Measurements from ENCODE around the gene ZBTB18. TPM values are rescaled to one million over a fixed set of nuclear protein-coding genes. Genes with fewer than 3 reads are reported as not detected.
"Not testable (repeated sequence)": the region's sequence is repeated elsewhere in the genome, so short reads cannot be mapped to it uniquely, and the experiment has no call there.

ZBTB18 gene
- 5.5 TPM in 2 replicates for total RNA-seq

- Mint-ChIP-seq H3K27ac (peak within 1 kb of the TSS; percentile 93), H3K4me1 (peaks cover 30% of the 10 kb centered on the region), H3K36me3 (ENCODE audit: low read depth) (peaks cover 6% of the 10 kb centered on the region), H3K27me3 (peaks cover 28% of the 10 kb centered on the region), H3K9me3 (no peaks in the 10 kb centered on the region), H3K4me3 (peak within 1 kb of the TSS; percentile 92)
- DNase-seq: peak; percentile 56
- intact Hi-C loops (cut with micrococcal nuclease): no loop called here
Measured at GRCh38 chr1:244050835-244051444, at the start of gene ZBTB18. Gene ZBTB18, plus strand, starts transcription at chr1:244051283. Its CDS starts 149 bp downstream, at chr1:244051432.

DNA sequence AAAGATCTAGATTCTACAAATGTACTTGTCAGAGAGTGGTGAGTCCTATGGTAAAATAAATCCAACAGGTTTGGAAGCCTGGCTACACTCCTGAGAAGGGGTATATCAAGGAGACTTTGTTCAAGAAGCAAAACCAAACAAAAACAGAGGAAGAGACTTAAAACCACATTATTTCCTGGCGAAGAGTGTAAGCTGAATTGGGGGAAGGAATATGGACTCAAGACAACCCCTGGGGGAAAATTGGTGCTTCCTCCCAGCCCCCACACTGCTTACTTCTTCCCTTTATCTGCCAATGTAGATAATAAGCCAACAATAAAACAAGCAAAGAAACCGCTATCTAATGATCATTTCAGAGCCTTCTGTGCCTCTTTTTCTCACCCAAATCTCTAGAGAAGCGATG is 48.4 kb upstream of the ZBTB18 start:
- no peaks in the 10 kb centered on the region for H3K9me3 Mint-ChIP-seq
- no peaks in the 10 kb centered on the region for H3K36me3 Mint-ChIP-seq (ENCODE audit: low read depth)
- peaks cover 11% of the 10 kb centered on the region for H3K4me1 Mint-ChIP-seq
- H3K27ac Mint-ChIP-seq: no peak overlapping the region
- peak overlapping the region; percentile 6 for H3K4me3 Mint-ChIP-seq
- no peaks in the 10 kb centered on the region for H3K27me3 Mint-ChIP-seq
- intact Hi-C loops (cut with micrococcal nuclease): no loop called here
- no peak for DNase-seq

GRCh38 chr1:244005455-244005854 is 45.6 kb upstream of the ZBTB18 start:
- Mint-ChIP-seq H3K4me1 (peaks cover 13% of the 10 kb centered on the region), H3K27ac (no peak overlapping the region), H3K27me3 (no peaks in the 10 kb centered on the region), H3K9me3 (no peaks in the 10 kb centered on the region), H3K4me3 (no peak overlapping the region), H3K36me3 (ENCODE audit: low read depth) (no peaks in the 10 kb centered on the region)
- DNase-seq: no peak
- intact Hi-C loops (cut with micrococcal nuclease): no loop called here

DNA sequence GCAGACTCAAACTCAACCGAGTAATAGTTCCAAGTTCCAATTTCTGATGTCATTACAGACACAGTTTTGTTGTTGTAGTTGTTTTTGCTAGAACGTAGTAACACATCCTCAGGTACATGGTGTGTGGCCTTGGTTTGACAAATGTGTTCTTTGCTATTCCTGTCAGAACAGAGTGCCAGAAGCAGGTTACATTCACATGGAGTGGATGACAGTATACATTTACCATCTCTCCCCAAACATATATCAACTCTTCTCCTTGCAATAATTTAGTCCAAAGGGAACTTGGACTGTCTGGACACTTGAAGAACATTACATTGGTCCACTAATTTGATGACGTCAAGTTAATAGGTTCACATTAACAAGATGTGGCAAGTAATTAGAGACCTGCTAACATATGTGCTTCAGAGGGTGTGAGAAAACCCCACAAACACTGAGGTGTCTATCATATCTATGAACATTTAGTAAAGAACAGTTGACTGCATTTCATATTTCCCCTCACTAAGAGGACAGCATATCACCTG is 44.6 kb upstream of the ZBTB18 start:
- peaks cover 14% of the 10 kb centered on the region for H3K4me1 Mint-ChIP-seq
- no peaks in the 10 kb centered on the region for H3K36me3 Mint-ChIP-seq (ENCODE audit: low read depth)
- H3K4me3 Mint-ChIP-seq: no peak overlapping the region
- H3K27me3 Mint-ChIP-seq: no peaks in the 10 kb centered on the region
- DNase-seq: no peak
- intact Hi-C loops (cut with micrococcal nuclease): no loop called here
- no peak overlapping the region for H3K27ac Mint-ChIP-seq
- no peaks in the 10 kb centered on the region for H3K9me3 Mint-ChIP-seq

DNA sequence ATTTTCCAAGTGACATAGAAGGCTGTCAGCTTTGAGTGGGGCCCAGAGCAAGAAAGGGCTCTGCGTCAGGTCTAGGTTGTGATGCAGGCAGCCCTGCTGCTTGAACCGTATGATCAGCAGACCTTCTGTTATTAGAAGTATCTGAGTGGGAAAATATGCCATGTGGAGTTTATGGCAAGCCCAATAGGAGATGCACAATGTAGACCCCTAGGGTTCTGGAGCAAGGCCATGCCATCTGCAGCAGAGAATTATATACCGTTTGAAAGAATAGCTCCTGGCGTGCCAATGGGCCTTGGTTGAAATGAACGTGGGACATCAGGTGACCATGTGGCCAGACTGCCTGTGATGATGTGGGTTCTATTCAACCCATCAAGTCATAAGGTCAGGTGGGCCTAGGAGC is 44.1 kb upstream of the ZBTB18 start:
- no peaks in the 10 kb centered on the region for H3K36me3 Mint-ChIP-seq (ENCODE audit: low read depth)
- H3K9me3 Mint-ChIP-seq: no peaks in the 10 kb centered on the region
- no peak overlapping the region for H3K27ac Mint-ChIP-seq
- intact Hi-C loops (cut with micrococcal nuclease): no loop called here
- H3K4me1 Mint-ChIP-seq: peaks cover 13% of the 10 kb centered on the region
- DNase-seq: no peak
- no peak overlapping the region for H3K4me3 Mint-ChIP-seq
- no peaks in the 10 kb centered on the region for H3K27me3 Mint-ChIP-seq

DNA sequence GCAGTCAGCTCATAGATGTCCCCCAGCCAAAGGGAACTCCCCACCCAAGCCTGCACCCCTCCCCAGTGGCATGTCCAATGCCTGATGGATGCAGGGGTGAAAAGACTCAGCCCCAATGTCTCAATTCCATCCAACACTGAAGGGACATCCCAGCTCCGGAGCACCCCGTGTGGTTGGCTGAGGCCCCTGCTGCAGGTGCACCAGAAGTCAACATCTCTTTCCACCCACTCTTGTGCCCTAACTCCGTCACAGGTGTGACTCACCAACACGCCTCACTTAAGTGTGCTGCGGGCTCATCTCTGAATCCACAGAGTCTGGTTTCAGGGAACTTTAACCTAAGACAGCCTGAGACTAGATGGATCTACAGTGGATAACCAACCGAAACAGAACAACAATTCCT is 40.9 kb upstream of the ZBTB18 start:
- H3K27ac Mint-ChIP-seq: no peak overlapping the region
- H3K4me3 Mint-ChIP-seq: no peak overlapping the region
- peaks cover 4% of the 10 kb centered on the region for H3K4me1 Mint-ChIP-seq
- H3K9me3 Mint-ChIP-seq: no peaks in the 10 kb centered on the region
- no peaks in the 10 kb centered on the region for H3K27me3 Mint-ChIP-seq
- no peaks in the 10 kb centered on the region for H3K36me3 Mint-ChIP-seq (ENCODE audit: low read depth)
- DNase-seq: no peak
- intact Hi-C loops (cut with micrococcal nuclease): no loop called here

- no peak overlapping the region for H3K27ac Mint-ChIP-seq
- intact Hi-C loops (cut with micrococcal nuclease): no loop called here
- H3K27me3 Mint-ChIP-seq: no peaks in the 10 kb centered on the region
- no peak overlapping the region for H3K4me3 Mint-ChIP-seq
- no peaks in the 10 kb centered on the region for H3K9me3 Mint-ChIP-seq
- no peaks in the 10 kb centered on the region for H3K36me3 Mint-ChIP-seq (ENCODE audit: low read depth)
- H3K4me1 Mint-ChIP-seq: peaks cover 4% of the 10 kb centered on the region
- no peak for DNase-seq
Measured at GRCh38 chr1:244010703-244011123, 40.4 kb upstream of the ZBTB18 start.

DNA sequence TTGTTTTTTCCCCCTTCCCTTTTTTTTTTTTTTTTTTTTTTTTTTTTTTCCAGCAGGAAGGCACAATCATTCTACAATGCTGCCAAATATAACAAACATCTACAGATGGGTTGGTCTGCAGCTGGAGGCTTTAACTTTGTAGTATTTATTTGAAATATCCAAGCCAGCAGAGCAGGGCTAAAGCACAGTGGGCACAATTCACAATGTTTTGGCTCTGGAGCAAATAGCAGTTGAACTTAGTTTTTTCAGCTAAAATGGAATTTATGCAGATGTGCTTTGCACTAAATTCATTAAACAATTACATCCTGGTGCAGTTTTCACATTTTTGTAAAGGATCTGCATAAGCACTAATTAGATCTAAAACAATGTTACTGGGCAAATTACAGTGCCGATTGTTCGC is 39.8 kb upstream of the ZBTB18 start:
- Mint-ChIP-seq H3K9me3 (no peaks in the 10 kb centered on the region), H3K4me3 (no peak overlapping the region), H3K4me1 (peaks cover 4% of the 10 kb centered on the region), H3K36me3 (ENCODE audit: low read depth) (no peaks in the 10 kb centered on the region), H3K27ac (no peak overlapping the region), H3K27me3 (no peaks in the 10 kb centered on the region)
- DNase-seq: no peak
- intact Hi-C loops (cut with micrococcal nuclease): no loop called here

DNA sequence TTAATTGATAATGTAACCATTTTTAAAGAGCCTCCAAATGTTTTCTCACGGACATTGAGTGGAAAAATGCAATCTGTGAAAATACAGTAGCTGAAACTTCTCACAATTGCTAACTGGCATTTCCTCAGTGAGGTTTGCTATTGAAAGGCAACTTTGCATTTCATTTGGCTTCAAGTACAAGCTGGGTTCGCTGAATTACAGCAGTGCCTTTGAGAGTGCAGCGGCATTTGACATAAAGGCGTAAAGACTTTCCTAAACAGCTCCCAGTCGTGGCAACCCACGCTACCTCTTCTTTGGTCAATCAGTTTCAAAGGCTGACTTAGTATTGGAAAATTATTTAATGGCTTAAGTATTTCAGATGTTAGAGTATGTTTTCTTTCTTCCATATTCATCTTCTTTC is 39.3 kb upstream of the ZBTB18 start:
- Mint-ChIP-seq H3K27ac (no peak overlapping the region), H3K9me3 (no peaks in the 10 kb centered on the region), H3K27me3 (no peaks in the 10 kb centered on the region), H3K4me3 (no peak overlapping the region), H3K4me1 (peaks cover 4% of the 10 kb centered on the region), H3K36me3 (ENCODE audit: low read depth) (no peaks in the 10 kb centered on the region)
- DNase-seq: no peak
- intact Hi-C loops (cut with micrococcal nuclease): no loop called here

- H3K9me3 Mint-ChIP-seq: no peaks in the 10 kb centered on the region
- intact Hi-C loops (cut with micrococcal nuclease): no loop called here
- peaks cover 4% of the 10 kb centered on the region for H3K4me1 Mint-ChIP-seq
- H3K27ac Mint-ChIP-seq: no peak overlapping the region
- H3K27me3 Mint-ChIP-seq: no peaks in the 10 kb centered on the region
- H3K36me3 Mint-ChIP-seq (ENCODE audit: low read depth): no peaks in the 10 kb centered on the region
- no peak overlapping the region for H3K4me3 Mint-ChIP-seq
- DNase-seq: no peak
Measured at GRCh38 chr1:244012202-244012601, 38.9 kb upstream of the ZBTB18 start.

DNA sequence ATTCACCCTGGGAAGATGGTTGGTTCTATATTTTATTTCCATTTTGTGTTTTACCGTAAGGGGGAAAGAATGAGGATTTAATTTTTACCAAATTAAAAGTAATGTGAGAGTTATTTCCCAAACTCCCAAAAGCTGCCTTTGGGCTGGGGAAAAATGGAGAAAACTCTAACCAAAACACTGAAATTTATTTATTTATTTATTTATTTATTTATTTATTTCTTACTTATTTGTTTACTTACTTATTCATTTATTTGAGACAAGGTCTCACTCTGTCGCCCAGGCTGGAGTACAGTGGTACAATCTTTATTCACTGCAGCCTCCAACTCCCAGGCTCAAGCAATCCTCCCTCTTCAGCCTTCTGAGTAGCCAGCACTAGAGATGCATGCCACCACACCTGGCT is 38.0 kb upstream of the ZBTB18 start:
- H3K27ac Mint-ChIP-seq: no peak overlapping the region
- no peaks in the 10 kb centered on the region for H3K36me3 Mint-ChIP-seq (ENCODE audit: low read depth)
- no peak overlapping the region for H3K4me3 Mint-ChIP-seq
- H3K27me3 Mint-ChIP-seq: no peaks in the 10 kb centered on the region
- no peaks in the 10 kb centered on the region for H3K9me3 Mint-ChIP-seq
- H3K4me1 Mint-ChIP-seq: peaks cover 4% of the 10 kb centered on the region
- no peak for DNase-seq
- intact Hi-C loops (cut with micrococcal nuclease): no loop called here

- H3K4me1 Mint-ChIP-seq; H3K36me3 Mint-ChIP-seq (ENCODE audit: low read depth); H3K4me3 Mint-ChIP-seq; H3K27ac Mint-ChIP-seq; H3K27me3 Mint-ChIP-seq; DNase-seq; intact Hi-C loops (cut with micrococcal nuclease); H3K9me3 Mint-ChIP-seq: not testable (repeated sequence)
Measured at GRCh38 chr1:244014862-244015261, 36.2 kb upstream of the ZBTB18 start.

GRCh38 chr1:244019982-244020485 is 31.0 kb upstream of the ZBTB18 start:
- Mint-ChIP-seq H3K27ac (no peak overlapping the region), H3K36me3 (ENCODE audit: low read depth) (no peaks in the 10 kb centered on the region), H3K4me3 (no peak overlapping the region), H3K9me3 (no peaks in the 10 kb centered on the region), H3K4me1 (no peaks in the 10 kb centered on the region), H3K27me3 (peaks cover 2% of the 10 kb centered on the region)
- DNase-seq: no peak
- intact Hi-C loops (cut with micrococcal nuclease): no loop called here

- no peak for DNase-seq
- Mint-ChIP-seq H3K27ac (no peak overlapping the region), H3K36me3 (ENCODE audit: low read depth) (no peaks in the 10 kb centered on the region), H3K27me3 (peaks cover 2% of the 10 kb centered on the region), H3K4me3 (no peak overlapping the region), H3K4me1 (no peaks in the 10 kb centered on the region), H3K9me3 (no peaks in the 10 kb centered on the region)
- intact Hi-C loops (cut with micrococcal nuclease): no loop called here
Measured at GRCh38 chr1:244021427-244021826, 29.7 kb upstream of the ZBTB18 start.

GRCh38 chr1:244022311-244022710 is 28.8 kb upstream of the ZBTB18 start:
- Mint-ChIP-seq H3K36me3 (ENCODE audit: low read depth) (no peaks in the 10 kb centered on the region), H3K9me3 (no peaks in the 10 kb centered on the region), H3K27ac (no peak overlapping the region), H3K4me3 (no peak overlapping the region), H3K27me3 (peaks cover 4% of the 10 kb centered on the region), H3K4me1 (no peaks in the 10 kb centered on the region)
- intact Hi-C loops (cut with micrococcal nuclease): no loop called here
- no peak for DNase-seq
